Upper lobe of right lung (tissue), 1 donor: ENCODE measurements around the gene FOXO6. TPM values are rescaled to one million over a fixed set of nuclear protein-coding genes. Genes with fewer than 3 reads are reported as not detected.

Source experiments
- ATAC-seq: fragments of 200-7000 bp; cut with Tn5 transposase; one replicate; pipeline ENCODE4 v1.9.1; 2020; ENCODE audit warnings: mild to moderate bottlenecking, moderate library complexity
- DNase-seq: peaks from one replicate; pipeline ENCODE4 v3.0.0-alpha.2; 2020
- H3K27ac ChIP-seq: fragments of 200-600 bp; one replicate; pipeline ENCODE4 v1.8.0; 2022
- H3K27me3 ChIP-seq: fragments of 200-600 bp; one replicate; pipeline ENCODE4 v1.8.0; 2022; ENCODE audit warnings: mild to moderate bottlenecking
- H3K36me3 ChIP-seq: fragments of 200-600 bp; one replicate; pipeline ENCODE4 v1.8.0; 2022
- H3K4me1 ChIP-seq: fragments of 200-600 bp; one replicate; pipeline ENCODE4 v1.8.0; 2022
- H3K4me3 ChIP-seq: fragments of 200-600 bp; one replicate; pipeline ENCODE4 v1.8.0; 2022; ENCODE audit warnings: mild to moderate bottlenecking
- H3K9me3 ChIP-seq: fragments of 200-600 bp; one replicate; pipeline ENCODE4 v1.8.0; 2022
- intact Hi-C: fragments of 100-400 bp; cut with DNase I; formaldehyde crosslinking; loops from one replicate; pipeline ENCODE4 v1.11.0; 2022
- total RNA-seq: library from RNA; stranded (reverse); fragmentation: NEBNext Ultra II Directional; extraction: Animal tissue kit (Norgen Biotek cat#: 25700); gene quantifications from one replicate; pipeline ENCODE4 v1.2.1, GENCODE V29; 2021
- TF ChIP-seq, protein P1 (sequence below): fragments of 200-600 bp; IDR thresholded peaks from one replicate; pipeline ENCODE4 v1.8.0; 2022; ENCODE audit warnings: antibody characterized with exemption
- donor health status: DM: no; HTN: yes; CAD: no; lungs with severe emphysema.

Gene FOXO6
- total RNA-seq, 1 donor from 2014 or later: 0.43 TPM

GRCh38 chr1:41381692-41382479, 20.7 kb downstream of the FOXO6 start:
- peaks cover 17% of the 10 kb centered on the region for H3K4me1 ChIP-seq
- TF ChIP-seq, protein P1, sequence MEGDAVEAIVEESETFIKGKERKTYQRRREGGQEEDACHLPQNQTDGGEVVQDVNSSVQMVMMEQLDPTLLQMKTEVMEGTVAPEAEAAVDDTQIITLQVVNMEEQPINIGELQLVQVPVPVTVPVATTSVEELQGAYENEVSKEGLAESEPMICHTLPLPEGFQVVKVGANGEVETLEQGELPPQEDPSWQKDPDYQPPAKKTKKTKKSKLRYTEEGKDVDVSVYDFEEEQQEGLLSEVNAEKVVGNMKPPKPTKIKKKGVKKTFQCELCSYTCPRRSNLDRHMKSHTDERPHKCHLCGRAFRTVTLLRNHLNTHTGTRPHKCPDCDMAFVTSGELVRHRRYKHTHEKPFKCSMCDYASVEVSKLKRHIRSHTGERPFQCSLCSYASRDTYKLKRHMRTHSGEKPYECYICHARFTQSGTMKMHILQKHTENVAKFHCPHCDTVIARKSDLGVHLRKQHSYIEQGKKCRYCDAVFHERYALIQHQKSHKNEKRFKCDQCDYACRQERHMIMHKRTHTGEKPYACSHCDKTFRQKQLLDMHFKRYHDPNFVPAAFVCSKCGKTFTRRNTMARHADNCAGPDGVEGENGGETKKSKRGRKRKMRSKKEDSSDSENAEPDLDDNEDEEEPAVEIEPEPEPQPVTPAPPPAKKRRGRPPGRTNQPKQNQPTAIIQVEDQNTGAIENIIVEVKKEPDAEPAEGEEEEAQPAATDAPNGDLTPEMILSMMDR: no peak
- H3K9me3 ChIP-seq: no peaks in the 10 kb centered on the region
- no peaks in the 10 kb centered on the region for H3K36me3 ChIP-seq
- peak overlapping the region; percentile 85 for H3K27ac ChIP-seq
- H3K4me3 ChIP-seq: peak overlapping the region; percentile 58
- peak; percentile 84 for DNase-seq
- intact Hi-C loops: no loop called here
- peak; percentile 73 for ATAC-seq
- peaks cover 4% of the 10 kb centered on the region for H3K27me3 ChIP-seq

- H3K9me3 ChIP-seq: no peaks in the 10 kb centered on the region
- peak overlapping the region; percentile 56 for H3K4me3 ChIP-seq
- H3K36me3 ChIP-seq: no peaks in the 10 kb centered on the region
- peak overlapping the region; percentile 85 for H3K27ac ChIP-seq
- peaks cover 21% of the 10 kb centered on the region for H3K4me1 ChIP-seq
- peak; percentile 72 for ATAC-seq
- intact Hi-C loops: no loop called here
- H3K27me3 ChIP-seq: peaks cover 4% of the 10 kb centered on the region
- TF ChIP-seq, protein P1: no peak
- peak; percentile 82 for DNase-seq
Measured at GRCh38 chr1:41382480-41383090, 21.4 kb downstream of the FOXO6 start.

DNA sequence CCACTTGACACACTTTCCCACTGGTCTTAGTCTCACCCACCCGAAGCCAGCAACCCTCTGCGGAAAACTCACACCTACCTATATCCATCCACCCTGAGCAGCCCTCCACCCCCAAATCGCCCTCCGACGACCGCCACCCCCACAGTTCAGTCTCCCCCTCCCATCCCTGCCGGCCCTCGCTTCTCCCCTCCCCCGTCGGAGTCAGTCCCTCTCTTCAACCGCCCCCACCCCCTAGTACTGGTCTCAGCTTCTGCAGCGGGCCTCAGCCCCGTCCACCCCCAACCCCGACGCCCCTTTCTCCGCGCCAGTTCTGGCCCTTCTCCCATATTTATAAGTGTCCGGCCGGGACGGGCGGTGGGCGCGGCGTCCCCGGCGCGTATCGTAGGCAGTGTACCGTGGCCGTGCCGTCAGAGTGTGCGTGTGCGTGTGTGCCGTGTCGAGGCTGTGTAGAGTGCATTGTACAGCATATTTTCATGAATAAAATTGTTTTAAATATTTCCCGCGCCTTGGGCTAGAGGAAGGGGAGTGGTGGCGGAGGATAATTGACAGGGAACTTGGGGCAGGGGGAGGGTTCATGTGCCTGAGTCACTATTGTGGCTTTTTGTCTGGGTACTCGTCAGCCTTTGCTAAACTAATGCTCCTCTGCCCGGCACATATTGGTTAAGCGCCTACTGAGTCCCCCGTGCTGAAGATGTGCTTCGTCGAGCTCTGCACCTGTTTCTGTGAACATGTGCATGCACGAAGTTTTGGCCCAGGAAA, 22.0 kb downstream of the FOXO6 start:
- ATAC-seq: no peak
- peaks cover 23% of the 10 kb centered on the region for H3K4me1 ChIP-seq
- H3K27ac ChIP-seq: peak overlapping the region; percentile 85
- H3K4me3 ChIP-seq: peak overlapping the region; percentile 56
- H3K36me3 ChIP-seq: no peaks in the 10 kb centered on the region
- intact Hi-C loops: no loop called here
- TF ChIP-seq, protein P1: no peak
- no peak for DNase-seq
- H3K27me3 ChIP-seq: peaks cover 4% of the 10 kb centered on the region
- H3K9me3 ChIP-seq: no peaks in the 10 kb centered on the region

DNA sequence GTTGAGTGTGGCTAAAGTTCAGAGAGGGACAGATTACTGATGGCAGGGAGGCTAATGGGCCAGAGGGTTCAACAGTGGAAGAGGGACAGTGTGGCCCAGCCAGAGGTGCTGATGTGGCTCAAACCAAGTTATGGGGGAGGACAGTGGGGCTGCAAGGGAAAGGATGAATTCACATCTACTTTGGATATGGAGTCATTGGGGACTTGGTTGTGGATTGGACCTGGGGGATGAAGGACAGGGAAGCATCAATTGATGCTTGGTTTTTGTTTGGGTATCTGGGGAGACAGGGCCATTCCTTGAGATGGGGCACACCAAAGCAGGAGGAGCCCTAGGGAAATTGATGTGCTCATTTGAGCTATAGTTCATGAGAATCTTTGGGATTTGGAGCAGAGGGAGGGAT, 23.3 kb downstream of the FOXO6 start:
- DNase-seq: no peak

More for the DNA sequence above, 23.3 kb downstream of the FOXO6 start:
- Histone ChIP-seq H3K9me3 (no peaks in the 10 kb centered on the region), H3K27me3 (peaks cover 4% of the 10 kb centered on the region), H3K4me3 (no peak overlapping the region), H3K4me1 (peaks cover 23% of the 10 kb centered on the region), H3K27ac (no peak overlapping the region), H3K36me3 (no peaks in the 10 kb centered on the region)
- ATAC-seq: no peak
- intact Hi-C loops: no loop called here
- TF ChIP-seq, protein P1: no peak
